HAP-1 (cell line): ENCODE measurements around the gene DUSP16.

Experiments used
- DNase-seq, 2 experiments: peaks; one replicate each; pipeline ENCODE4 v3.0.0-alpha.2; 2016 to 2020; ENCODE audit warnings: low spot score in 2 of 2
- H3K27me3 ChIP-seq: fragments of 250-450 bp; sonication (Bioruptor Pico); 2 replicates; pipeline ENCODE4 v1.5.1; 2020; ENCODE audit warnings: low read depth, mild to moderate bottlenecking, moderate library complexity
- H3K36me3 ChIP-seq: fragments of 250-450 bp; sonication (Bioruptor Pico); replicated peaks from 2 replicates; pipeline ENCODE4 v1.5.1; 2020; ENCODE audit warnings: mild to moderate bottlenecking
- H3K4me1 ChIP-seq: fragments of 250-450 bp; sonication (Bioruptor Pico); 2 replicates; pipeline ENCODE4 v1.5.1; 2020; ENCODE audit warnings: mild to moderate bottlenecking
- H3K4me3 ChIP-seq: fragments of 250-450 bp; sonication (Bioruptor Pico); 2 replicates; pipeline ENCODE4 v1.5.1; 2020; ENCODE audit warnings: mild to moderate bottlenecking, moderate library complexity
- H3K9me3 ChIP-seq: fragments of 250-450 bp; sonication (Bioruptor Pico); 2 replicates; pipeline ENCODE4 v1.5.1; 2020; ENCODE audit warnings: mild to moderate bottlenecking, moderate library complexity
- in situ Hi-C: fragments of 300-500 bp; cut with MboI; formaldehyde crosslinking; loops from 3 replicates; pipeline ENCODE4 v1.14.3; 2020; ENCODE audit warnings: low sequenced_read_pairs, inconsistent platforms, mixed read lengths

DUSP16 gene

GRCh38 chr12:12467688-12468261 is 94.9 kb downstream of the DUSP16 start:
- peaks cover 3% of the 10 kb centered on the region for H3K36me3 ChIP-seq
- no peak for DNase-seq
- no peaks in the 10 kb centered on the region for H3K27me3 ChIP-seq
- no peak overlapping the region for H3K4me3 ChIP-seq
- H3K9me3 ChIP-seq, result no peaks in the 10 kb centered on the region; the same call in 1 of the 2 replicates
- no peaks in the 10 kb centered on the region for H3K4me1 ChIP-seq
- in situ Hi-C loops, result no loop called here

- Histone ChIP-seq H3K27me3 (no peaks in the 10 kb centered on the region), H3K4me1 (no peaks in the 10 kb centered on the region), H3K36me3 (peaks cover 3% of the 10 kb centered on the region), H3K4me3 (no peak overlapping the region), H3K9me3 (no peaks in the 10 kb centered on the region; the same call in 1 of the 2 replicates)
- in situ Hi-C loops, result no loop called here
- DNase-seq, result no peak
Observed at GRCh38 chr12:12467264-12467663, 95.4 kb downstream of the DUSP16 start.

- no peaks in the 10 kb centered on the region; the same call in 1 of the 2 replicates for H3K9me3 ChIP-seq
- peaks cover 3% of the 10 kb centered on the region for H3K36me3 ChIP-seq
- H3K4me1 ChIP-seq, result no peaks in the 10 kb centered on the region
- no peak for DNase-seq
- no peak overlapping the region for H3K4me3 ChIP-seq
- H3K27me3 ChIP-seq, result no peaks in the 10 kb centered on the region
- in situ Hi-C loops, result no loop called here
Observed at GRCh38 chr12:12466157-12466556, 96.5 kb downstream of the DUSP16 start.

- in situ Hi-C loops, result no loop called here
Observed at GRCh38 chr12:12465522-12465921, 97.1 kb downstream of the DUSP16 start.

GRCh38 chr12:12461923-12462315 is 100.7 kb downstream of the DUSP16 start:
- no peaks in the 10 kb centered on the region for H3K9me3 ChIP-seq
- H3K4me1 ChIP-seq, result peaks cover 9% of the 10 kb centered on the region
- no peaks in the 10 kb centered on the region for H3K27me3 ChIP-seq
- no peak overlapping the region for H3K4me3 ChIP-seq
- in situ Hi-C loops, result no loop called here
- no peak for DNase-seq
- H3K36me3 ChIP-seq, result peaks cover 6% of the 10 kb centered on the region; the same call in 1 of the 2 replicates

More at GRCh38 chr12:12465522-12465921, 97.1 kb downstream of the DUSP16 start:
- Histone ChIP-seq H3K36me3 (peaks cover 3% of the 10 kb centered on the region), H3K4me3 (no peak overlapping the region), H3K4me1 (no peaks in the 10 kb centered on the region; the same call in 1 of the 2 replicates), H3K9me3 (no peaks in the 10 kb centered on the region; the same call in 1 of the 2 replicates), H3K27me3 (no peaks in the 10 kb centered on the region)
- DNase-seq, result no peak

- no peak for DNase-seq
- H3K4me3 ChIP-seq, result no peak overlapping the region
- peaks cover 6% of the 10 kb centered on the region; the same call in 1 of the 2 replicates for H3K36me3 ChIP-seq
- H3K27me3 ChIP-seq, result no peaks in the 10 kb centered on the region
- H3K4me1 ChIP-seq, result peaks cover 9% of the 10 kb centered on the region
- H3K9me3 ChIP-seq, result no peaks in the 10 kb centered on the region
- in situ Hi-C loops, result no loop called here
Observed at GRCh38 chr12:12460935-12461922, 101.4 kb downstream of the DUSP16 start.

- H3K9me3 ChIP-seq, result no peaks in the 10 kb centered on the region
- DNase-seq, result no peak
- peaks cover 9% of the 10 kb centered on the region for H3K4me1 ChIP-seq
- peaks cover 3% of the 10 kb centered on the region; the same call in 1 of the 2 replicates for H3K36me3 ChIP-seq
- no peak overlapping the region for H3K4me3 ChIP-seq
- in situ Hi-C loops, result no loop called here
- no peaks in the 10 kb centered on the region for H3K27me3 ChIP-seq
Observed at GRCh38 chr12:12456637-12457036, 106.0 kb downstream of the DUSP16 start.

- Histone ChIP-seq H3K4me1 (no peaks in the 10 kb centered on the region), H3K27me3 (no peaks in the 10 kb centered on the region), H3K9me3 (no peaks in the 10 kb centered on the region), H3K36me3 (no peaks in the 10 kb centered on the region), H3K4me3 (no peak overlapping the region)
- in situ Hi-C loops, result no loop called here
- no peak for DNase-seq
Observed at GRCh38 chr12:12454315-12454714, 108.3 kb downstream of the DUSP16 start.

- Histone ChIP-seq H3K27me3 (no peaks in the 10 kb centered on the region), H3K36me3 (no peaks in the 10 kb centered on the region), H3K4me1 (no peaks in the 10 kb centered on the region), H3K9me3 (no peaks in the 10 kb centered on the region), H3K4me3 (no peak overlapping the region)
- in situ Hi-C loops, result no loop called here
- no peak for DNase-seq
Observed at GRCh38 chr12:12453635-12454034, 109.0 kb downstream of the DUSP16 start.

GRCh38 chr12:12452326-12452902 is 110.2 kb downstream of the DUSP16 start:
- in situ Hi-C loops, result no loop called here
- no peaks in the 10 kb centered on the region for H3K36me3 ChIP-seq
- no peaks in the 10 kb centered on the region for H3K4me1 ChIP-seq
- no peak overlapping the region for H3K4me3 ChIP-seq
- DNase-seq, result no peak
- H3K9me3 ChIP-seq, result no peaks in the 10 kb centered on the region
- H3K27me3 ChIP-seq, result no peaks in the 10 kb centered on the region

GRCh38 chr12:12451098-12451497 is 111.6 kb downstream of the DUSP16 start:
- no peak for DNase-seq
- in situ Hi-C loops, result no loop called here
- Histone ChIP-seq H3K9me3 (no peaks in the 10 kb centered on the region), H3K4me3 (no peak overlapping the region), H3K4me1 (no peaks in the 10 kb centered on the region), H3K27me3 (no peaks in the 10 kb centered on the region), H3K36me3 (no peaks in the 10 kb centered on the region)

GRCh38 chr12:12450043-12450471 is 112.6 kb downstream of the DUSP16 start:
- H3K4me3 ChIP-seq, result no peak overlapping the region
- no peak for DNase-seq
- no peaks in the 10 kb centered on the region for H3K36me3 ChIP-seq
- in situ Hi-C loops, result no loop called here
- no peaks in the 10 kb centered on the region for H3K9me3 ChIP-seq
- H3K4me1 ChIP-seq, result no peaks in the 10 kb centered on the region
- H3K27me3 ChIP-seq, result no peaks in the 10 kb centered on the region

- in situ Hi-C loops, result no loop called here
- DNase-seq, result no peak
- Histone ChIP-seq H3K4me1 (no peaks in the 10 kb centered on the region), H3K4me3 (no peak overlapping the region), H3K27me3 (no peaks in the 10 kb centered on the region), H3K9me3 (no peaks in the 10 kb centered on the region), H3K36me3 (no peaks in the 10 kb centered on the region)
Observed at GRCh38 chr12:12449533-12450025, 113.1 kb downstream of the DUSP16 start.
